Stimulated activated CD8-positive, alpha-beta memory T cell treated with anti-CD3 and anti-CD28 coated beads, Interleukin-4, amount 100 ng/mL, for 24 hours (primary cell): ENCODE results near the gene TSPAN13.

Experiments used
- DNase-seq: peaks from one replicate; pipeline ENCODE4 v3.0.0-alpha.2; 2020; ENCODE audit warnings: low read depth

The TSPAN13 gene

GRCh38 chr7:16813232-16813616 lies 59.7 kb downstream of the TSPAN13 start:
- DNase-seq = no peak

- DNase-seq = no peak
Observed at GRCh38 chr7:16815001-16815400, 61.4 kb downstream of the TSPAN13 start.

- no peak for DNase-seq
Observed at GRCh38 chr7:16816824-16817223, 63.3 kb downstream of the TSPAN13 start.

- no peak for DNase-seq
Observed at GRCh38 chr7:16817536-16817935, 64.0 kb downstream of the TSPAN13 start.

- DNase-seq = no peak
Observed at GRCh38 chr7:16818732-16819131, 65.2 kb downstream of the TSPAN13 start.

DNA sequence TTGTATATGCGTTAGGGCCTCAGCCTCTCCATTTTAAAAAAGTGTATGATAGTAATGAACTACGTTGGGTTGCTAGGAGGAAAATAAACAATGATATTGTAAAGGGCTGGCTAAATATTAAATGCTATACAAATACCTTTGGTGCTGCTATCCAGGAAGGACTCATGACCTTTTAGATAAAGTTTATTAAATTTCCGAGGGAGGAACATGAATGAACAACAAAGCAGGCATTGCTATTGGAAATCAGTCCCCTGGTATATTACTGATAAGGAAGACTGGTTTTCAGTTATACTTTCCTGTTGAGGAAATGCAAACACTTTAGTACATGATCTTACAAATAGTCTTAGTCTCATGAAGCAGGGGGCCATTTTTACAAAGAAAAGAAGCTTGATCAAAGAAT lies 68.5 kb downstream of the TSPAN13 start:
- DNase-seq = no peak

- no peak for DNase-seq
Observed at GRCh38 chr7:16826060-16826459, 72.5 kb downstream of the TSPAN13 start.

DNA sequence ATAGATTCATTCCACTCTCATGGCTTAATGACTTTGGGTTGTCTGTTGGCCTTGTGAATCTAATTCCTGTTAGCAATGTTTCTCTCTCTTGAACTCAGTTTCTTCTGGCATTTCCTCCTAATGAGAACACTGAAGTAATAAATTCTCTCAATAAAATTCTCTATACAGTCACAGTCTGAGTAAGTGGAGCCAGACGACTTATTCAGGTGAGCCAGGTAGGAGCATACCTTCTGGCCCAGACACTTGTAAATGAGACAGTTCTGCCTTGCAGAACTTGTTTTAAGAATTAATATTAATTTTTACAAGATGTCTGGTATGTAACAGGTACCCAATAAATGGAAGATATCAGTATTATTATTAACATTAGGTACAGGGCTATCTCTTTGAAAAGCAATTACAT lies 79.8 kb downstream of the TSPAN13 start:
- DNase-seq = no peak
